Activated CD4-positive, alpha-beta T cell treated with anti-CD3 and anti-CD28 coated beads, Interleukin-2, amount 50 U/mL, for 16 hours (primary cell): Measurements from ENCODE around the gene CDK6.

Experiments used
- DNase-seq: peaks from one replicate; pipeline ENCODE4 v3.0.0-alpha.2; 2020

The CDK6 gene

DNA sequence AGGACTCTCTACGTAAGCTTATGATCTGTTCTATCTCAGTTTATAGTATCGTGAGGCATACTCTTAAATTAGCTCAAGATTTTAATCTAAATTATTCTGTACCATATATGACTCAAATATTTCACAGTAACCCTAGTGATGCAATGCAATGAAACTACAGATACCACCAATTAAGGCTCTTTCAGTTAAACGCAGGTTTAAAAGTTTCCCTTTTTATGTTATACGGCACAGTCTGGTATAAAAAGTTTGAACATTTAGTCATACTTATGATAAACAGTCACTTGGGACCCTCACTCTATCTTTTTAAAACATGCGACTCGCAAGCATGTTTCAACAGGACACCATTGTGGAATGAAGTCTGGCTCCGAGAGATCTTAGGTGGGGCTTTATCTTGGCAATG is 107.2 kb downstream of the CDK6 start:
- peak; percentile 26 for DNase-seq

DNA sequence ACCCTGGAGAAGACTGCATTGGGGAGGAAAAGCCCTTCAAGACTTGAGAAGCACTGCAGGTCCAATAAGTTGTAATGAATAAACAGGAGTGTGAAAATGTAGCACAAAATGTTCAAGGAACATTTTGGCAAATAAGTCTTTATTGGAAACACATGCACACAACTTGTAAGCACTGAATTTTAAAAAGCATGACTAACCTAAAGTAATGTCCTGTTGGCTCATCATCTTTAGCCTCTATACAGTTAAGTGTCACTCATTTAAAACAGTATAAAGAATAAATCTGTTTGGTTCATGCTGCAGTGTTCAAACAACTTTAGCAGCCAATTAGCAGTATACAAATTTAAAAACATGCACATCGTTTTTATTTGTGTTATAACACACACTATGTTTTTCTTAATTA is 108.6 kb downstream of the CDK6 start:
- DNase-seq = no peak

DNA sequence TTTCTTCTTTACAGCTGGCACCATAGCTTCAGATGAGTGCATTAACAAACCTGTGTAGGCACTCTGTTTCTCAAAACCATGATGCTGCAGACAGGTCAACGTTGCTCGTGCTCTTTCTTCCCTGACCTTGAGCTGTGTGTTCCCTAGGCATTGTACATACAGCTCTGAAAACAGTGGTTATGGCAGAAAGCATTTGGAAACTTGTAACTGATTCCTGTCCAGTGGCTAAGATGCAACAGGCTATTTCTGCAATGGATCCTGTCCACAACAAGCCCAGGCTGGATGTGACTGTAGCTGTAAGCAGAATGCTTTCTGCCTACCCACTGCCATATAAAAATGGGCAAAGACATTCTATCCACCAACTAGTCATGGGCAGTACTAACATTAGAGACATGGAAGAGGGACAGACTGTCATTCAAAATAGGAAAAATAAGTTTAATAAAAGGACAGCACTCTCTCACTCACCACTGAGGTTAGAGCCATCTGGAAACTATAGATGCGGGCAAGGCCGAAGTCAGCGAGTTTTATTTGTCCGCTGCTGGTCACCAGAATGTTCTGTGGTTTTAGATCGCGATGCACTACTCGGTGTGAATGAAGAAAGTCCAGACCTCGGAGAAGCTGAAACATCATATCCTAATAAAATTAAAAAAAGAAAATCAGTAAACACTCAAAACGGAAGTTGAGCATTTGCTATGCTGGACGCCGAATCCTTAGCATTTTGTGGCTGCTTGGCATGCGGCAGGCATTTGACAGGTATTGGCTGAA is 111.0 kb downstream of the CDK6 start:
- DNase-seq = no peak

DNA sequence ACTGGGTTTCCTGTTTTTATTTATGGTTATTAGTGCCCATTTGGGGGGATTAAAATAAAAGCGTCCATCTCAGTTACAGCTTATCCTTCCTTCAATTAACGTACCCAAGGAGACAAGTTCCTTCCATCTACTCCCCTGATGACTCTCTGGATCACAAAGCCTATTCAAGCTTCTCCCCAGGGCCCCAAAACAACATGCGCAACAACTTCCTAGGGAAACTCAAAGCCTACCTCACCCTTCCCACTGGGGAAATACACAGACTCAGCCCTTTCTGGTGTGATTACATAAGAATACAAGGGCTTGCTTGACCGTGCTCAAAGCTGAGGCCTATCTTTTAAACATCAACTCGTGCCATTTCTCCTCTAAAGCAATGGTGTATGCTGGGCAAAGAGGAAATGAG is 112.4 kb downstream of the CDK6 start:
- DNase-seq = no peak

DNA sequence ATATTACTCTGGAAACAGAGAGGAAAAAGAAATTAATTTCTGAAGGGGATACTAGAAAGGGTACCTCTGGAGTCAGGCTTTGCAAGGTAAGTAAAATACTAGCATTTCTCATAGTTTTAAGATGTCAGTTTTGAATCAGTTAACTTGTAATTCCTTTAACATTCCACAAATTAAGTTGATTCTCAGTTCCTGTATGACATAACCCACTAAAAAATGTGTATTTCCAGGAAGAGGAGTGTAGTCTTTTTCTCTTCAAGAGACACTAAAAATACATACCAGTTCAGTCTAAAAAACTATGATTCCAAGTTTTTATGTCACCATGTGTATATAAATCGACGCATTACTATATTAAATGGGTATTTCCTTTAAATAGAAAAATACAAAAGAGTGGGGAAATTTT is 113.2 kb downstream of the CDK6 start:
- no peak for DNase-seq

DNA sequence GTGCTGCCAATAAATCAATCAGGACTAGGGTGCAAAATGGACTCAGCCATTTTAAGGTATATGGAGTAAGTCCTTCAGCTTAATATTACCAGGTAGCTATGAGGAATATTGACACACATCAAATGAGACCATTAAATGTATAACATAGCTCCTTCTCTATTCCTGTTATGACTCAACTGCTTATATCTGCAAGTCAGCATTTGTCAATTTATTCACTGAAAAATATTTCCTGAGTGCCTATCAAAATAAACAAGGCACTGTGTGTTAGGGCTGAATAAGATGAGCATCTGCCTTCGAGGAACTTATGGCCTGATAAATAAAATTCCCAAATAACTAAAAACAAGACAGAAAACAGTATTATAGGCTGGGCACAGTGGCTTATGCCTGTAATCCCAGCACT is 113.8 kb downstream of the CDK6 start:
- peak; percentile 24 for DNase-seq

DNA sequence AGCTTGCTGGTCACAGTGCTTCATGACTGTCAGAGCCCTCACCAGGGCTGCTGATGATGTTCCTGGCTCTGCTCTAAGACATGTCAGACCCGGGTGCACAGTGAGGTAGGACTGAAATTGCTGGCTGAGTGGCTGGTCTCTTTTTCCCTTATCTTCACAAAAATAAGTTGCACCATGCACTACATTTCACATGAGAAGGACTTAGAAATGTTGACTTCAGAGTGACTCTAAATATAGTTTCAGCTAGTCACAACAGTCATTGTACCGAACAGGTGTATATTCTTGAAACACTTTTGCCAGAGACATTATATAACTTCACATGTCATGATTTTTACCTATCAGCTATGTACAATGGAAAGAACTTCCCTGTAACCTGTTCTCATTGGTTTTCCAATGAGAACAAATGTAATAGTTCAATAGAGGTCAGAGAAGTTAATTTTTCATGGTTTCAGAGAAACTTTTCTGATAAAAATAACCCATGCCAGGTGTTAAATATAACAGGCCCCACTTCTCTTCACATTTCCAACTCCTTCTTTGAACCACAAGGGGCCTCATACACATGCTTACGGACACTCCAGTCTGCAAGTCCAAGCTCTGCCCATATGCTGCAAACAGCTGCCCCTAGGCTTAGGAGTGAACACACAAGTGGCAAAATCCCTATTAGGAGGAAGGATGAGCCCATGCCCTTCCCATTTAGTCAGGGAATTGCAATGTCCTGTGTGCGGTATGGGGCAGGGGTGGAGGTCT is 115.6 kb downstream of the CDK6 start:
- DNase-seq = no peak

DNA sequence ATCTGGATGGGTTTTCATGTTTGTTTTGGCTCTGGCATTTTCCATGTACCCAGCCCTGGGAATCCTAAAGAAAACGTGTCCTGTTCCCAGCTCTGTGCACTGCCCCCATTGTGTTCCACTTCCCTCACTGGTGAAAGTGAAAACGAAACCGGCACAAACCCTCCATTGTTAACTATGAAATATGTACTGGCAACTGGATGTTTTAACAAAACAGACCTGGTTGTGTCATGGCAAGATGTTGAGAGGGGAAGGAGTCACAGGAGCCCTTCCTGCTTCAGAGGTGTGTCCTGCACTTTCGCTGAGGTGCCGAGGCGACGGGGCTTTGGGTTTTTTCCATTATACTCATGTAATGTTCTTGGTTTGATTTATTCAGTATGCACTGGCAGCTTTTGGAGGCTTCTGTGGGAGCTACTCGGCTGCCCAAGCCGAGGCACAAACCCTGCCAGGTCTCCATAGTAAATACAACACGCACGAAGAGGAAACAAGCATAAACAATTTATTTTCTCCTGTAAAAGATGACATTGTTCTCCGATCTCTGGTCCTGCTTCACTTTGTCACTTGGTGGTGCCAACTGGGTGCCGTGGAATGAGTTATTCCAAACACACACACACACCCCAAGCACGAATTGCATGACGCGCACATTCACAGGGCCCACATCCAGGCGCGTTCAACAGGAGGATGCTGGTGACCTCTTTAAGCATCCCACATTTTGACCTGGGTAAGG is 118.2 kb downstream of the CDK6 start:
- DNase-seq = peak; percentile 80

DNA sequence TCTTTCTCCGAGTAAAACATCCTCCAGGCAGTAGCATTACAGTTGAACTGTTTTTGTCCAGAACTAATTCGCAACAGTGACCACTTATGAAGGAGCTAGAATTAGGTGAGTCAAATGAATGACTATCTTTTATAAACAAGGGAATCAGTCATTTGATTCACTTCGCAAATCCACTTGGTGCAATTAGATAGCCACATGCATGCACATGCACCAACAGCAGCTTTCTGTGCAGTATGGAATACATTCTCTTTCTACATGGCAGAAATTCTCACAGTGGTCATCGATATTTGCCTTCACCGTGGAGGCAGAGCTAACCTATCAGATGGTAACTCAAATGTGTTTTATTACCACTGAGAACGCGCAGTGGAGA is 118.8 kb downstream of the CDK6 start:
- DNase-seq = no peak

DNA sequence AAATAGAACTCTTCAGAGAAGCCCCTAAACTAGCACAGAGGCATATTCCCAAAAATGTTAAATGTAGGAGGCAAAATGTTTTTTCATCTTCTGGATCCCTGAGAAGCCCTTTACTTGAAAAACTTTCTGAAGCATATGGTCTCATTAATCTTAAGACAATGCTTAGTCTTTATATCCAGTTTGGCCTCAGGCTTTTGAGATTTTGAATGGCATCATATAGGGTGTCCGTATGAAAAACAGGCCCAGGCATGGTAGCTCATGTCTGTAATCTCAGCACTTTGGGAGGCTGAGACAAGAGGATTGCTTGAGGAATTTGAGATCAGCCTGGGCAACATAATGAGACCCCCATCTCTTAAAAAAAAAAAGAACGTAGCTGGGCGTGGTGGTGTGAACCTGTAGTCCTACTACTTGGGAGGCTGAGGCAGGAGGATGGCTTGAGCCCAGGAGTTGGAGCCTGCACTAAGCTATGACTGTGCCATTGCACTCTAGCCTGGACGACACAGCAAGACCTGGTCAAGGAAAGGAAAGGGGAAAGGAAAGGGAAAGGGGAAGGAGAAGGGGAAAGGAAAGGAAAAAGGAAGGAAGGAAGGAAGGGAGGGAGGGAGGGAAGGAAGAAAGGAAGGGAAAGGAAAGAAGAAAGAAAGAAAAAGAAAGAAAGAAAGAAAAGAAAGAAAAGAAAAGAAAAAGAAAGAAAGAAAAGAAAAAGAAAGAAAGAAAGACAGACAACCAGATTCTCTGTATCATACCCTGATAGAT is 119.4 kb downstream of the CDK6 start:
- DNase-seq = no peak

DNA sequence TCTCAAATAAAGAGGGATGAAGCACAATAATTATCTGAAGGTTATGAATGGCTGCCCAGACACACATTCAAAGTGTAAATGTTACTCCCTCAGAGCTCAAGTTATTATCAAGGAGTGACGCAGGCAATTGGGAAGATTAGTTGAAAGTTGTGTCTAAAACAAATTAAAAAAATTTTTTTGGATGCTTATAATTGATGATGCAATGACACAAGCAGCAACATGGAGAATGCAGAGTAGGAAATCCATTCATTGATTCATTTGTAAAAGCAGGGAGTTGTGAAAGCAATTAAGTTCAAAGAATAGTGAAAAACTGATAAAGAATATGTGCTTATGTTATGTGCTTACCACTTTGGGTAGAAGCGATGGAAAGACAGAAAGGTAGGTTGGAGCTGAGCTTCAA is 120.4 kb downstream of the CDK6 start:
- DNase-seq = no peak

DNA sequence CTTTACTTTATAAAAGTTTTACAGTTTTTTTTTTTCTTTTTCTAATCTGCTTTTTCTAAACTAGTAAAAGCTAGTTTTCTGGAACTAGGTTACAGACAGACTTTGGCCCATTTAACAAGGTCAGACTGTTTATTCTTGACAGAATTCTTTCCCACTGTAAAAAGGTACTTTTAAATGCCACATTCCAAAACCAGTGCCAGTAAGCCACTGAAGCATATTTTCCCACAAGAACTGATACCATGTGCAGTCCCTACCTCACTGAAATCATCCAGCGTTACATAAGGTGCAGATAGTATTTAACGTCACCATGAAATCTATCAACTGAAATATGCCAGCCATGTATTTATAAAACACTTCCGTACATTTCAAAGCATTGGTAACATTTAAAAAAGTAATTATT is 121.6 kb downstream of the CDK6 start:
- DNase-seq = no peak

DNA sequence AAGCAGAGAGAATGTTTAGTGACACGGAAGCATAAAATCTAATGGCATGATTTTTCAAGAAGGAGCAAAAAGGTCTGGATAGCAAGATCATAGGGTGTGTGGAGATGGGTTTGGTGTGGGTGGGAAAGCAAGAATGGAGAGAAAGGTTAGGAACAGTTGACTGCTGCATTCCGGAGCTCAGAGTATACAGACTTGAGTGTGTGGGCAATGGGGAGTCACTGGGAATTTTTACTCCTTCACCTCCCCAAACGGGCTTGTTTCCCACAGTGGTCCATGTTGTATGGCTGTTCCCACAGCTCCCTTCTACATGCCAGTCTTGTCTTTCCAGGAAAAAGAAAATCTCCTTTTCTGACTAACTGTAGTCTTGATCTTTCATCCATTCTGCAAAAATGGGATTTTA is 122.1 kb downstream of the CDK6 start:
- no peak for DNase-seq

DNA sequence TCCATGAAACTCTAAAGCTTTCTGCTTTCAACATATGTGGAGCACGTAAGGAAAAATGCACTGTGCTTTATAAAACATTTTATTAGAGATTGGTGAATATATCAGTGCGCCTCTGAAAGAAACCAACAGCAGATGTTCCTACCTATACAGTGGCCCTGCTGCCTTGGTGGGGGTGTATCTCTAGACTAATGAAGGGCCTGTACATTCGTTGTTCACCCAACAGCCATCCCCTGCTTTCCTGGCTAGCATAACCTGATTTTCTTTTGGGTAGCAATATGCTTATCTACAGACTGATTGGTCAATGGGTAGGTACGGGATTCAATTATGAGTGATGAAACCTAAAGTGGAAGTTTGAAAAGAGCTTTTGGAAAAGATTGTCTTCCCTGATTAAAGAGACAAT is 126.5 kb downstream of the CDK6 start:
- no peak for DNase-seq

DNA sequence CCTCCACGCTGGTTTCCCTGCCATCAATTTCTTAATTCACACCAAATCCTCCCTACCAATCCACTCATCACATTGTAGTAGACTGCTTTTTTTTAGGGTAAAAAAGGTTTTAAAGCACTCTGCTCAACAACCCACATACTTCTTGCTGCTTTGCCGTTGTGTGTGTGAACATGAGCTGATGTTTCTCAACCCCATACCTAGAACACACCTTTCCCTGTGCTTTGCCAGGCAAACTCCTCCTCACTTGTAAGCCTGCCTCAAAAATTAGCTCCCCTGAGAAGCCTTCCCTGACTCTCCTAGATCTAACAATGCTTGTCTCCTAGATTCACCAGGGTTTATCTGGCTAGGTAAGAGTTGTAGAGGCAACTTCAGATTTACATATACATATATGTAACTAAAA is 127.2 kb downstream of the CDK6 start:
- no peak for DNase-seq

DNA sequence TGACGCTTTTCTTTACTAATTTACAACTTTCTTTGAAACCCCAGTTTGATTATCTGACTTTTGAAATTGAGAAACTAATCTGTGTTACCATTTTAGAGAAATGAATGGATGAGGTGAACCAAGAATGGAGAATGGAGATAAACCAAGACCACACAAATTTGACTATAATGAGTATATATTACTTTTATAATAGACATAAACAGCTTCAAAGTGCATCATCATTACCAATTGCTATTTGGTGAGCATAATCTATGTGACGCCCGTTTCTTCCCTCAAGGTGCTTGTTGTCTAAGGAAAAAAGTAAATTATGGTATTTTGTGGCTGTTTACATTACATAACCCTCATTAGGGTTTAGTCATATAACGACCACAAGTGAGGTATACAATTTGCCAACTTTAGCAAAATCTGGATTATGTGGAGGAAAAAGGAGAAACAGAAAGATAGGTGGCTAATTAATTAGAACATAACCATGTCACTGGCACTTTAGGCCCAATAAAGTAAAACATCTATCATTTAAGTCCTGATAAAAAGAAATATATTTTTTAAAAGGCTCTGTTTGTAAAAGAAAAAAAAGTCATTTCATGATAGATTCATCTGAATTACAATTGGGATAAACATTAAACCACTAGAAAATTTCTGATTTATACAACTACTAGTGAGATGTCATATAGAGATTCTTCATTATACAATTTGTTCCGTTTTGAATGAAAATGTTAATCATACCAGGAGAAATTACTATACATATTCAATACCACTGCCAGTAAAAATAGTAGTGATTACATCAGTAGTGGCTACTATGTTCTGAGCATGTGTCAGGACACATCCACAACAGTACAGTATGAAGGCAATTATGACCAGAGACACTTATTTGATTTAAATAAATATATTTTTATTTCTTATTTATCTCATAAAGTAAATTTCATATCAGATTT is 128.0 kb downstream of the CDK6 start:
- DNase-seq = peak; percentile 79

DNA sequence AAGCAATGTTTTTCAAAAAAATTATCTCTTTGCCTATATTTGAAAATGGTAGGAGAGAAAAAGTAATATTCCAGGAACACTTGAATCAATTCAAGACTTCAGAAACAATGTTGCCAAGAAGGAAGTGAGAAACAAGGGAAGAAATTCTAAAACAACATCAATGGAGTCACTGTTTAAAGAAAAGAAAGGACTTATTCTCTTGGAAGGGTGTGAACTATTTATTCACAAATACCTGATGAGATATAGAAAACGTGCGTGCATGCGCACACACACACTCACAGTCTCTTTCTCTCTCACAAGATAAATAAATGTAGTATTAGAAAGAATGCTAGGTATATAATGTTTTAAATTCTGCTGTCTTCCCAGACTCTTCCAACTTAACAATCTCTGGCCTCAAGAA is 128.9 kb downstream of the CDK6 start:
- no peak for DNase-seq

DNA sequence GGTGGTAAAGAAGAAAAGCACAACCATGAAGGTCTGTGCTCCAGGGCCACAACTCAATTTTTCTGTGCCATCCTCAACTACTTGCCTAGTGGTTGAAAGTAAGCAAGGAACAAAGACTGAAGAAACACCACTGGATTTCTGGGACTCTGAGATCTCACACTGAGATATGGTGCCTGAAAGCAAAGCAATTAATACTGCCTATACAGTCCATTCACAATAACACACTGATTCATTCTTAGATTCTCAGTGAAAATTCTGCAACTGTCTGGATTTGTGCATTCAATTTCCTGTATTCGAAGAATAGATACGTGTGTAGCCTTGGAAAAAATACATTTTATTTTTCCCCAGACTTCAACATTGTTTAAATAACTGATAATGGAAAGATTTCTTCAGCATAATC is 129.8 kb downstream of the CDK6 start:
- peak; percentile 39 for DNase-seq

DNA sequence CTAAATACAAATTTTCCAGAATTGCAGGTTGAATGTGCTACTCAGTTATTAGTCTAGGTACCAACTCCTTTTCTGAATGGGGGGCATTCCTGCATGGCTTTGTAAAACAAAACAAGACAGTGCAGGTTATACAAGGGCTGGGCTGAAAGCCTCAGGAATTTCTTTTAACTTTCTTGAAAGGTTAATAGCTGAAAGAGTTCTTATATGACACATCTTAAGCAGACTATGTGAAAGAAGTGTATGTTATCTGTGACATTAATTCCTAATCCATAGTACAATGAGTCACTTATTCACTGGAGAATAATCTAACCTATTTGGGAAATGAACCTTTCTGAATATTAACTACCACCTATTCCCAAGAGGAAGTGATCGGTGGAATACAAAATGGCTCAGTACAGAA is 130.5 kb downstream of the CDK6 start:
- no peak for DNase-seq

DNA sequence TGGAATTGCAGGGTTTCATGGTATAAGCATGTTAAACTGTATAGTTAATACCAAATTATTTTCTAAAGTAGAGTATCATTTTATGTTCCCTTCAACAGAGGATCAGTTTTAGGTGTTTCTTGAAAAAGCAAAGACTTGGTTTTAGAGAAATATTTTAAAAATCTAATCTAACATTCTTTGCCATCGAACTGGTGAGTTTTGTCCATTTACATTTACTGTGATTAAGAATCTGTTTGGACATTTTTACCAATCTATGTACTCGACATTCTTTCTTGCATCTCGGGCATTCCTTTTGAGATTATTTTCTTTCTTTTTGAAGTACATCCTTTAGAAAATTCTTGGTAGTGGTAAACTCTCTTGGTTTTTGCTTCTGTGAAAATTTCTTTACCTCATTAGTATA is 131.5 kb downstream of the CDK6 start:
- no peak for DNase-seq

DNA sequence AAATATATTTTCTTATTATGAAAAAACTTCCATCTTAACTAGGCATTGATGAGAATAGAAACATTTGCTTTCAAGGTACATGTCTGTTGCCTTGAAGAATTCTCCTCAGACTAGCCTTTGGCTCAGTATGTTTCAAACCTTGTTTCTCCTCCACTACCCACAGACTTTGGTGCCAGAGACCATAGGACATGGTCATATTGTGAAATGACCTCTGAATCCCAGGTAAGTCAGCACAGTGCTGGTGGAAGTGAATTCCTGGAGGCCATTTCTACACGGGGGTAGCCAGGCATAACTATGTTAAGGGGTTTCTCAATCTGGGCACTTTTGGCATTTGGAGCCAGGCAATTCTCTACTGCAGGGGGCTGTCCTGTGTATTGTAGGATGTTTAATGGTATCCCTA is 133.8 kb downstream of the CDK6 start:
- DNase-seq = no peak

DNA sequence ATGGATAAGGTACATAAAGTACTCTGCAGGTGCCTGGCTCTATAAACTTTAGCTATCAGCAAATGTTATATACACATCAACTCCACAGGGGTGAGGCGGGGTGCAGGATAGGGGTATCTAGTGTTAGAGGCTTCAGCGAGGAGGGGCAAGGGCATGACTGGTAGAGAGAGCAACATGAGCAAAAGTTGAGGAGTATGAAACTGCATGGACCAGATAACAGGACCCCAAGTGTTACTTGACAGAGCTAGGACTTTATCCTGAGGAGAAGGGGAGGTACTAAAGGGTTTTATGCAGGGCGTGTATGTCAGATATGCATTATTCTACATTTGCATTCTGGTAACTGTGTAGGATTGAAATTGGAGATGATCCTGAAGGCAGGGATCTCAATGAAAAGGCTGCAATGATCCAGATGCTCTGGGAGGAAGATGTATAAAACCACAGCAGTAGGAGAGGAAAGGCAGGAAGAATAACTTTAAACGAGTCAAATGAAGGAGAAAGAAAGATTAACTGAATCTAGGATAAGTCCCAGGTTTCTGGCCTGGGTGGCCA is 136.3 kb downstream of the CDK6 start:
- no peak for DNase-seq
